Esophagus squamous epithelium (tissue), 5 donors: ENCODE results near the gene LPIN1. TPM values are rescaled to one million over a fixed set of nuclear protein-coding genes. Genes with fewer than 3 reads are reported as not detected.
A peak's percentile ranks its signal among the peaks of the same experiment; 100 is the strongest.

Experiments used
- DNase-seq: peaks from one replicate; lab custom pipeline; 2025; lab: John Stamatoyannopoulos, UW
- H3K27ac ChIP-seq, 4 donors: fragments of 200-600 bp; sonication (generic); one replicate each; pipeline ENCODE4 v1.5.1; 2016 to 2019; ENCODE audit warnings: mild to moderate bottlenecking in 1 of 4
- H3K27me3 ChIP-seq, 4 donors: fragments of 200-600 bp; sonication (generic); 1 replicate in 3 of 4; 2 replicates in 1 of 4; pipeline versions ENCODE4 v1.5.1 to v1.6.0; 2017 to 2021; ENCODE audit warnings: antibody characterized with exemption in 1 of 4
- H3K36me3 ChIP-seq, 3 donors: fragments of 200-600 bp; sonication (generic); one replicate each; pipeline ENCODE4 v1.5.1; 2016 to 2019
- H3K4me1 ChIP-seq, 3 donors: fragments of 200-600 bp; sonication (generic); one replicate each; pipeline ENCODE4 v1.5.1; 2017 to 2019
- H3K4me3 ChIP-seq, 4 donors: fragments of 200-600 bp; sonication (generic); 1 replicate in 3 of 4; 2 replicates in 1 of 4; pipeline ENCODE4 v1.5.1; 2016 to 2019; ENCODE audit warnings: mild to moderate bottlenecking in 2 of 4, moderate library complexity in 1 of 4
- H3K9me3 ChIP-seq, 3 donors: fragments of 200-600 bp; sonication (generic); one replicate each; pipeline ENCODE4 v1.5.1; 2016 to 2019
- CTCF ChIP-seq, 6 experiments: fragments of 450-650 bp in 4 of 6; fragments of 200-600 bp in 2 of 6; sonication (generic) in 2 of 6; IDR thresholded peaks; one replicate each; pipeline ENCODE4 v1.5.1; 2016 to 2019; ENCODE audit warnings: antibody characterized with exemption in 6 of 6, mild to moderate bottlenecking in 4 of 6, moderate library complexity in 4 of 6
- POLR2A ChIP-seq, 4 donors: fragments of 450-650 bp; IDR thresholded peaks; one replicate each; pipeline ENCODE4 v1.6.1; 2017; ENCODE audit warnings: antibody characterized with exemption in 4 of 4, mild to moderate bottlenecking in 4 of 4, moderate library complexity in 3 of 4
- WGBS, 2 donors: methylation state at CpG; one replicate each; pipeline ENCODE4 v1.1.5; 2018; 5-methylcytosine and 5-hydroxymethylcytosine counted together
- intact Hi-C: fragments of 100-400 bp; cut with DNase I; formaldehyde crosslinking; loops from one replicate; pipeline ENCODE4 v1.15.0; 2022
- total RNA-seq, 4 donors: library from RNA; depleted of rRNA; stranded (reverse); fragments of >200 nt; gene quantifications; one replicate each; pipeline ENCODE4 v1.1.0, GENCODE V29; 2016
- donor health status: DM: yes; HTN: yes; CAD: no.

LPIN1 gene
- total RNA-seq, 4 donors from 2014 or later: 16.9 to 80.9 (median 39.7) TPM

- no peak for DNase-seq
- peaks cover 0 to 55% (median 0%) of the 10 kb centered on the region in 3 donors for H3K36me3 ChIP-seq
- H3K27ac ChIP-seq: no peak overlapping the region
- intact Hi-C loops: loop anchor here (5.0 kb wide), 1 partner anchor 1175 kb away; no protein-coding TSS in a partner anchor
- no peak overlapping the region for H3K4me3 ChIP-seq
- H3K27me3 ChIP-seq: no peaks in the 10 kb centered on the region
- no peak for TF ChIP-seq CTCF (IDR thresholded peaks at IDR 0.05)
- TF ChIP-seq POLR2A (IDR thresholded peaks at IDR 0.05): no peak
- H3K9me3 ChIP-seq: no peaks in the 10 kb centered on the region
- WGBS, 2 donors: 61 to 71% methylated on average over 4 of the region's 4 CpGs
- H3K4me1 ChIP-seq: peaks cover 7 to 55% (median 23%) of the 10 kb centered on the region in 3 donors
Measured at GRCh38 chr2:11827547-11827946, 81.1 kb downstream of the LPIN1 start.

- no peak overlapping the region for H3K4me3 ChIP-seq
- no peaks in the 10 kb centered on the region for H3K27me3 ChIP-seq
- no peak for TF ChIP-seq POLR2A (IDR thresholded peaks at IDR 0.05)
- no peak for TF ChIP-seq CTCF (IDR thresholded peaks at IDR 0.05)
- peaks cover 0 to 43% (median 0%) of the 10 kb centered on the region in 3 donors for H3K36me3 ChIP-seq
- H3K9me3 ChIP-seq: no peaks in the 10 kb centered on the region
- 83 to 86% methylated on average over 2 to 3 of the region's 3 CpGs for WGBS, 2 donors
- intact Hi-C loops: loop anchor here (5.0 kb wide), 1 partner anchor 1173 kb away; no protein-coding TSS in a partner anchor
- H3K27ac ChIP-seq: peak overlapping the region in 2 of 4 donors; percentile 69 to 74
- peaks cover 7 to 41% (median 23%) of the 10 kb centered on the region in 3 donors for H3K4me1 ChIP-seq
- no peak for DNase-seq
Measured at GRCh38 chr2:11828933-11829323, 82.5 kb downstream of the LPIN1 start.

- DNase-seq: peak; percentile 7
- no peaks in the 10 kb centered on the region for H3K27me3 ChIP-seq
- H3K4me3 ChIP-seq: peak overlapping the region; percentile 13 to 50 (median 27)
- TF ChIP-seq CTCF (IDR thresholded peaks at IDR 0.05) (peak in 5 of 6 experiments; percentile 6 to 39 (median 24)), POLR2A (IDR thresholded peaks at IDR 0.05) (no peak)
- peak overlapping the region; percentile 62 to 85 (median 72) for H3K27ac ChIP-seq
- H3K4me1 ChIP-seq: peaks cover 7 to 36% (median 23%) of the 10 kb centered on the region in 3 donors
- peaks cover 0 to 38% (median 0%) of the 10 kb centered on the region in 3 donors for H3K36me3 ChIP-seq
- H3K9me3 ChIP-seq: no peaks in the 10 kb centered on the region
- WGBS, 2 donors: 7 to 11% methylated on average over 11 of the region's 11 CpGs
- intact Hi-C loops: loop anchor here (5.0 kb wide), 1 partner anchor 1173 kb away; no protein-coding TSS in a partner anchor
Measured at GRCh38 chr2:11829324-11829946, 83.0 kb downstream of the LPIN1 start.

GRCh38 chr2:11829947-11830707 lies 83.7 kb downstream of the LPIN1 start:
- TF ChIP-seq CTCF (IDR thresholded peaks at IDR 0.05) (peak; percentile 12 to 56 (median 27)), POLR2A (IDR thresholded peaks at IDR 0.05) (no peak)
- intact Hi-C loops: loop anchor here (5.0 kb wide), 2 partner anchors 887 to 1172 kb away; partner anchors contain the start of gene TRIB2
- Histone ChIP-seq H3K27me3 (no peaks in the 10 kb centered on the region), H3K36me3 (peaks cover 0 to 31% (median 0%) of the 10 kb centered on the region in 3 donors), H3K9me3 (no peaks in the 10 kb centered on the region), H3K4me3 (peak overlapping the region; percentile 13 to 50 (median 27)), H3K27ac (peak overlapping the region; percentile 62 to 85 (median 72)), H3K4me1 (peaks cover 7 to 29% (median 19%) of the 10 kb centered on the region in 3 donors)
- DNase-seq: peak; percentile 6
- 1% methylated on average over 10 to 16 of the region's 17 CpGs for WGBS, 2 donors
